ENCODE results near the gene GCNT4.
"Not testable (repeated sequence)": the region's sequence is repeated elsewhere in the genome, so short reads cannot be mapped to it uniquely, and the experiment has no call there.

GCNT4 gene, protein sequence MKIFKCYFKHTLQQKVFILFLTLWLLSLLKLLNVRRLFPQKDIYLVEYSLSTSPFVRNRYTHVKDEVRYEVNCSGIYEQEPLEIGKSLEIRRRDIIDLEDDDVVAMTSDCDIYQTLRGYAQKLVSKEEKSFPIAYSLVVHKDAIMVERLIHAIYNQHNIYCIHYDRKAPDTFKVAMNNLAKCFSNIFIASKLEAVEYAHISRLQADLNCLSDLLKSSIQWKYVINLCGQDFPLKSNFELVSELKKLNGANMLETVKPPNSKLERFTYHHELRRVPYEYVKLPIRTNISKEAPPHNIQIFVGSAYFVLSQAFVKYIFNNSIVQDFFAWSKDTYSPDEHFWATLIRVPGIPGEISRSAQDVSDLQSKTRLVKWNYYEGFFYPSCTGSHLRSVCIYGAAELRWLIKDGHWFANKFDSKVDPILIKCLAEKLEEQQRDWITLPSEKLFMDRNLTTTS

DNA sequence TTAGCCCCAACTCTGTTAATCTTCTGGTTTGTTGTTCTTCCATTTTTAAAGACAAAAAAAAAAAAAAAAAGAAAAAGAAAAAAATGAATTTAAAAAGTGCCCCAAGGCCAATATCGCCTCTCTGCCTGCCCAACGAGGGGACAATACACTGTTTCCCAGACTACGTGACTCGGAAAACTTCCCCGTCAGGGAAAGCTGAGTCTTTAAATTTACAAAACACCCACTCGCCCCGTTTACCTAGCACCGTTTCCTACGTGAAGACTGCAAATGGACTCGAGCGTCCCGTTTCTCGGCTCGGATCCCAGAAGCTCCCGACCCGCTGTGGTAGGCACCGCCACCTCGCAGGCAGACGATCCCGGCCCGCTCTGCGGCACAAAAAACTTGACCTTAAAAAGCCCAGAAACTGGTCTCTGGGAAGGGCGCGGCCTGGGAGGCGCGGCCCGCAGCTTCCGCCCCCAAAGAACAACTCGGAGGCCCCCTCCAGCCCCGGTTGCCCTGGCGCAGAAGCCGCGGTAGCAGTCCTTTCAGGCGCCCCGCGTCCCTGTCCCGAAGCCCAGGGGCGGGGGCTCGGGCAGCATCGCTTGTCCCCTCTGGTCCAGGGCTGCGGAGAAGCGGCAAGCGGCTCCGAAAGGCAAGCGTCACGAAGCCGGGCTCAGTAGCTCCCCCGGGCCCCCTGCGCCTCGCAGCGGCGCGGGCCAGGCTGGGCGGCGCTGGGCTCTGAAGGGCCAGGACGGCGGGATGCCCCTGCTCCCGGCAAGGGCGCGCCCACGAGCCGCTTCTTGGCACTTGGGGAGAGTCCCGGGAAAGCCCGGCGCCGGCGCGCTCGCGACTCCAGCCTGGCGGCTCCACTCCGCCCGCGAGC lies at the start of gene GCNT4:
GCNT4 (minus strand) TSS at position 367 of the 862 bp plus-strand sequence. CDS start 22,521 bp downstream, outside the sequence.
- DNase-seq: peak; percentile 33

DNA sequence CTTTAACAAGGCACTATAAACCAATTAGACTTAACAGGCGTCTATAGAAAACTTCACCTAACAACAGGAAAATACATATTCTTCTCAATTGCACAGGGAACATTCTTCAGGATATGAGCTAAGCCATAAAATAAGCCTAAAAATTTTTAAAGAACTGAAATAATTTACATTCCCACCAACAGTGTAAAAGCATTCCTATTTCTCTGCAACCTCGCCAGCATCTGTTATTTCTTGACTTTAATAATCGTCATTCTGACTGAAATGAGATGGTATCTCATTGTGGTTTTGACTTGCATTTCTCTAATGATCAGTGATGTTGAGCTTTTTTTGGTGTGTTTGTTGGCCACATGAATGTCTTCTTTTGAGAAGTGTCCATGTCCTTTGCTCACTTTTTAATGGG lies 43.6 kb upstream of the GCNT4 start:
- DNase-seq: not testable (repeated sequence)

DNA sequence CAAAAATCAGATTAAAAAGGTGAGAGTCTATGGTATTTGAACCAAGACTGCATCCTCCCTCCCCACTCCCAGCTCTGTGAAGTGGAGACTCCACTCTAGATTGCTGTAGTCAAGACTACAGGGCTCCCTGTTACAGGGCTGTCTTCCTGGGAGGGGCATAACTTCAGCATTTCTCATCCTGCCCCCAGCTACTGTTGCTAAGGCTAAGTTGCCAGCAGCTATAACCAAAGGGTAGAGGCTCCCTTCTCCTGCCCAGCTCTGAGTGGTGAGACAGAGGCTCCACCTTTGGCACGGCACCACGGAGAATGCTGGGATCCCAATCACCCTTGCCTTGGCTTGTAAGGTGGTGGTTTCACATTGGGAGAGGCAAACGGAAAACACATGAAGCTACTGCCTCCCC lies 39.2 kb upstream of the GCNT4 start:
- DNase-seq: no peak

DNA sequence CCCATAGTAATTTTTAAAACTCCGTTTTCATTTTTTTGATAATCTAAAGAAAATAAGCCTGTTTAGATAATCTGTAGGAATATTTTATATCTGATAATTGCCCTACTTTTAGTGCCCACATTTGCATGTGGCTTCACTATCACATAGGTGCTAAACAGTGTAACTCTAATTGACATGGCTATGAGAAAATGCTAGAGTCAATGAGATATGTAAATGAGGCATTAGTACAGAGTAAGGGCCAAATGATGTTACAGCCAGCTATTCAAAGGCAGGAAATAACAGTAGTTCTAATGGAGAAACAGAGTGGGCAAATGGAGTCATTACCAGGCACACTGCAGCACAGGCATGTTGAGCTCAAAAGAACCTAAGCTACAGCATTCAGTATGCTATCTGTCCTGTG lies 37.3 kb upstream of the GCNT4 start:
- no peak for DNase-seq

DNA sequence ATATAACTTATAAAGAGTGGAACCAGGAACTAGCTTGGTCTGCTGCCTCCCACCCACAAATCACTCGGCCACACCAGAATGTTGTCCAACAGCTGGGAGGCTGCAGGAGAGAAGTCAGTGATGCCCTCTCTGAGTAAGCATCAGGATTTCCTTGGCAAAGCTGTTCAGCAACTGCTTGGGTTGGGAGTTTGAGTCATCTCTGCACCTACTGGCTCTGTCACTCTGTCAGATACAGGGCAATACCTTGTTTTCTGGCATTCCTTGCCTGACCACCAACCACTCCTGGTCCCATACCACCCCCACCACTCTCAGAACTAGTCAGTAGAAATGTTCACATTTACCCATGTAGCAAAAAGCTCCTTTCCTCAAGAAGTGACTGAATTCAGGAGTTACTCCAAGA lies 36.8 kb upstream of the GCNT4 start:
- no peak for DNase-seq

DNA sequence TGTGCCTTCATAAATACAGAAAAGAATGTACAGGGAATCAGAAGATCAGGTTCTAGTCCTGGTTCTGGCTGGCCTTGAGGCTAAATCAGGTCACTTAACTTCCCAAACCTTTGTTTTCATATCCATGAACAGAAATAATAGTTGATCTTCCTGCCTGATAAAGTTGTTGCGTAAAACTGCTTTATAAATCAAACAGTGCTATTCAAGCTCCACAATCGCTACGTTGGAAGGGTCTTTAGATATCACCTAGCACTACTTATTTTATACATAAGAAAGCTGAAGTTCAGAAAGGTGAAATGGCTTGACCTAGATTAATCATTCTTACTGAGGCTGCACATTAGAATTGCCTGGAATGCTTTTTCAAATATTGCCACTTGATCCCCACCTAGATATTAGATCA lies 36.3 kb upstream of the GCNT4 start:
- DNase-seq: no peak

DNA sequence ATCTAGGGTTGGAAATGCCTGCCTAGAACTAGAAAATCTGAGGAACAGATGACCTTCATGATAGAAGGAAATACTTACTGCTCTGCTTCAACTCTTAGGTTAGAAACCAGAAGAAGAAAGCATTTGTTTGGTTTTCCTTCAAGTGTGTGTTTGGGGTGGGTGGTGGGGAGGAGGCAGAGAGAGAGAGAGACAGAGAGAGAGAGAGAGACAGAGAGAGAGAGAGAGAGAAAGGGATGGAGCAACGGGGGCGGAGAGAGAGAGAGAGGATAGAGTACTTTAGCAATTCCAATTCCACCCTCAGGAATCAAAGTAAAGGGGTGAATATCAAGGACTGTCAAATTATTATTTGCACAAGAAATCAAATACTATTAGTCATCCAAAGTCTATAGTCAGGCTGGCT lies 29.2 kb upstream of the GCNT4 start:
- DNase-seq: no peak

DNA sequence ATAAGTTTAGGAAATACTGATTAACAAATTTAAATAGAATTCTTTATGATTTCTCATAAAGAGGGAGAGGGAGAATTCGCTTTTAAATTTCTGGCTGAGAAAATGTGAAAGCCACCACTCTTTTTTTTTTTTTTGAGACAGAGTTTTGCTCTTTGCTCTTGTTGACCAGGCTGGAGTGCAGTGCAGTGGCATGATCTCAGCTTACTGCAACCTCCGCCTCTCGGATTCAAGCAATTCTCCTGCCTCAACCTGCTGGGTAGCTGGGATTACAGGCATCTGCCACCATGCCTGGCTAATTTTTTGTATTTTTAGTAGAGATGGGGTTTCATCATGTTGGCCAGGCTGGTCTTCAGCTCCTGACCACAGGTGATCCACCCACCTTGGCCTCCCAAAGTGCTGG lies 27.0 kb upstream of the GCNT4 start:
- DNase-seq: not testable (repeated sequence)

DNA sequence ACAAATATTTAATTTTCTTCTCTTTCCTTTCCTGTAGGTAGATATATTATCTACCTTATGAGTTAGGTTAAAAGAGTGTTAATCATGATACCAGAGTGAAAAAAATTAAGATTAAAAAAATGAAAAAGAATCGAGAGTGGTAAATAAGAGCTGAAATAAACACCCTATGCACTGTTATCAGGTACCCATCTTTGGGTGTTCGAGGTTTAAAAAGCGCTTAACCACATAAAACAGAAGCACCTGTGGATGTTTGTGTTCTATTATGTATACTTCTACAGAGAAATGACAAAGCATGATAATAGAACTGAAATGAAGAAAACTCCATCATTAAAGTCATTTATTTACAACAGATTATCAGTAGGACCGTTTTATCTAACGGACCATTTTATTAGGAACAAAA lies 25.7 kb upstream of the GCNT4 start:
- DNase-seq: no peak

DNA sequence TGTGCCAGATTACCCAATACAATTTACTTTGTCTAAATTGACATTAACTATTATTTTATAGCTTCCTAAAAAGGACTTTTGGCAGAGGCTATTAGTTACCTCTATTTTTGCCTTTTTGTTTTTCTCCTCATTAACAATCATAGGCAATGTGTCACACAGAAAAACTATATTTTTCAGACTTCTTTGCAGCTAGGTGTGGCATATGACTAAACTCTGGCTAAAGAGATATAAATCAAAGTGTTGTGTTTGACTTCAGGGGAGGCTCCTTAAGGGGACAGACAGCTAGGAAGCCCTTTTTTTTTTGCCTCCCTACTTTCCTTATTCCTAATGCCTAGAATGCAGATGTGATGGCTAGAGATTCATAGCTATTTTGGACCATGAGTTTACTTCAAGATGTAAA lies 19.7 kb upstream of the GCNT4 start:
- DNase-seq: no peak

DNA sequence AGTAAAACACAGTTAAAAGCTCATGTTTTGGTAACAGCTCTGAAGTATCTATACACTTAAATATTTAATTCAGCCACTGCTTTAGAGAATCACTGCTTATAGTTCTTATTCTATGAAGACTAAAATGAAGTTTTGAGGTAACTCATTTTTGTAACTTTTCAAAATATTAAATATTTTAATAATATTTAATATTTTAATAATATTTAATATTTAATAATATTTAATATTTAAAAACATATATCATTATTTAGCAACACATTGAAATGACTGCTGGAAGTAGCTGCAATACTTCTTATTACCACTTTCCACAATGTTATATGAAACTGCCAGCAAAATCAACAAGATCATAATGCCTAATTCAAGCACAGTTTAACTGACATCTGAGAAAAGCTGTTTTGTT lies 18.7 kb upstream of the GCNT4 start:
- DNase-seq: no peak

DNA sequence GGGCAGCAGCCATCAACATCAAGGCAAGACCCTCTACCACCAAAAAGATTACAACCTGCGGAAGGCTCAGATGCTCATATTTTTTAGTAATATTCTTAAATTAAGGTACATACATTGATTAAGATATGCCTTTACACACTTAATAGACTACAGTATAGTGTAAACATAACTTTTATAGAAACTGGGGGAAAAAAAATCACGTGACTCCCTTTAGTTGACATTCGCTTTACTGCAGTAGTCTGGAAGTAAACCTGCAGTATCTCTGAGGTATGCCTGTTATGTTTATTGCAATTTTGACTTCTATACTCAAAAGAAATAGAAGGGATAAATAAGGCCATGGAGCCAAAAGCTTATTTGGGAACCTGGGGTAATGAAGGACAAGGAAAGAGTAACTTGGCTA lies 15.1 kb upstream of the GCNT4 start:
- DNase-seq: no peak

DNA sequence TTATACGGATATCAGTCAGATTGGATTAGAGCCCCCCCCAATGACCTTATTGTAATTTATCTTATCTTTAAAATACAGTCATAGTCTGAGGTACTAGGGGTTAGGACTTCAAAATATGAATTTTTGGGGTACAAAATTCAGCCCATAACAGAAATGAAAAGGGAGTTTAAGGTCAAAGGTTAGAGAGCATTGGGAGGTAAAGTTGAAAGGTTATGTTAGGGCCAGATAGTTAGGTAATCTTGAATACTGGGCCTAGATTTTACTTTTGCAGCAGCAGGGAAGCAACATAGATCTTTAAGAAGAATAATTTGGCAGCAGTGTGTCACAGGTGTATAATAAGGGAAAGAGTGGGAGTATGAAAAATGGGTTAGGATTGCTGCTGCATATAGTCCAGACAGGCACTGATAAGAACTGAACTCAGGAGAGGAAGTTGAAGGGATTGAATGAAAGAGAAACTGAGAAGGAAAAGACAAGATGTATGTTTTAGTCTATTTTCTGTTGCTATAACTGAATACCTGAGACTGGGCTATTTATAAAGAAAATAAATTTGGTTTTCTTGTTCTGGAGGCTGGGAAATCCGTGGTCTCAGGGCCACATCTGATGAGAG lies 10.7 kb upstream of the GCNT4 start:
- DNase-seq: no peak

DNA sequence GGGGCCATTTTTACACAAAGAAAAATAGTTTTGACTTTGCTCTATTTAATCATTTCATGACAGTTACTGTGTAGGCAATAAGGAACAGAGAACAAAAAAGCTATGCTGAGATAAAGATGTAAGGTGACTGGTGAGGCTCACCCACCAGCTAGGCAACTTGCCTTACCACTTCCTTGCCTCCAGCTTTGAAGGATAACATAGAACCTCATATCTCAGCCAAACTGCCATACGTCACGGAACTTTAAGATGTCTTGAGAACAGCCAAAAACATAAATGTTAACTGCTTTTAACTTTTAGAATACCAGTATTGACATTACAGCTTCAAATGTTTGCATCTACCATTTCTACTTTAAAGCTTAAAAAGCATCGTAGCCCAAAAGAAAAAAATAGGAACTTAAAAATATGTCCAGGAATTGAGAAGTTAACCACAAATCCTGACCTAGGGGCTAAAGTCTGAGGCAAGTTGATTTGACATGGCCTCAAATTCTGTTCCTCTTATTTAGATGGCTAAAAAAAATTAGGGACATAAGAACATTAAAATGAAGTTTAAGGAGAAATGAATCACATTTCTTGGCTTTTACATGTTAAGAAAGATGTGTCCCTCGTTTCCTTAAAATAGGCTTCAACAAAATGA lies 7.7 kb upstream of the GCNT4 start:
- DNase-seq: no peak

DNA sequence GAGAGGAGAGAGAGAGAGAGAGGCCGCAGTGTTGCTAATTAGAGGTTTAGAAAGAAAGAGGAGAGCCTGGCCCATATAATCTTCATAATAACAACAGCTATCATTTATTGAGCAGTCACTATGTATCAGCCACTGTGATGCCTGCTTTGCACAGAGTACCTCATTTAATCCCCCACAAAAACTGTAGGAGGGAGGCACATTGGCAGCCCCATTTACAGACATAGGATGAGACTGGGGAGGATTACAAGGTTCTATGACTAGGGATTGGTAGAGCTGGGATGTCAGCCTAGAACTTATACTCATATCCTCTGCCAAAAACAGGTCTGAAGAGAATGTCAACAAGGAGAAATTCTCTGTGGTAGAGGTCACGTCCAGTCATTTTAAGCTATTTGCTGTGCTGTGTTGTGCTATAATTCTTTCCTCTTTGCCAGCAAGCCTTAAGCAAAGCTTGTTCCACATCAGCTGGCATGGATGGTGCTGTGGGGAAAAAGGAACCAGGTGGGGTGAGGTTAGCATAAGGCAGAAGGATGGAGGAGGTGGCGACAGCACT lies 6.7 kb upstream of the GCNT4 start:
- no peak for DNase-seq

DNA sequence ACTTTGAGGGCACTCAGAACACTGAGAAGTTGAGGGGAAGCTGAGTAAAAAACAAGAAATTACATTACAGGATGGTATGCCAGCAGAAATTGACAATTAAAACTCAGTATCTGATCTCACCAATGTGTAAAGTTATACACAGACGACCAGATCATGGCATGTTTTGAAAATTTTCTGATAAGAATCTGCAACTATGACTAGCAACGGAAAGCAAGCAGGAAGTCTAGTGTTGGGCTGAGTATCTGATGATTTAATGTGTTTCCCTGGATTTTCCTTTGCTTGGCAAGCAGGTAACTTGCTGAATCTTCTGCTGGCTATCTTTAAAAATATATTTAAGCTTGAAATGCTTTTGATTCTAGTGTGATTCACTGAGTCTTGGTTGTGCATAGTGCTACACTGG lies 5.2 kb upstream of the GCNT4 start:
- no peak for DNase-seq

DNA sequence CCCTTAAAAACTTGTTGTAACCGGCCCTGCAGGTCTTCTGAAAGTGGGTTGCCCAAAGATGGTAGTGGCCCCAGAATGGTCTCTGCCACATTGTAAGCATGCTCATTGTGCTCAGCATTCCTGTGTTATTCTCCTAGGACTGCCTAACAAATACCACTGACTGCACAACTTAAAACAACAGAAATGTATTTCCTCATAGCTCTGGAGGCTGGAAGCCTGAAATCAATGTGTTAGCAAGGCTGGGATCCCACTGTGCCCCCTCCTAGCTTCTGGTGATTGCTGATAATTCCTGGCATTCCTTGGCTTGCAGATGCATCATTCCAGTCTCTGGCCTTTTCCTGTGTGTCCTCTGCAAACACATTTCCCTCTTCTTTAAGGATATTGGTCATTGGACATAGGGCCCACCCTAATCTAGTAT lies 3.4 kb upstream of the GCNT4 start:
- no peak for DNase-seq

DNA sequence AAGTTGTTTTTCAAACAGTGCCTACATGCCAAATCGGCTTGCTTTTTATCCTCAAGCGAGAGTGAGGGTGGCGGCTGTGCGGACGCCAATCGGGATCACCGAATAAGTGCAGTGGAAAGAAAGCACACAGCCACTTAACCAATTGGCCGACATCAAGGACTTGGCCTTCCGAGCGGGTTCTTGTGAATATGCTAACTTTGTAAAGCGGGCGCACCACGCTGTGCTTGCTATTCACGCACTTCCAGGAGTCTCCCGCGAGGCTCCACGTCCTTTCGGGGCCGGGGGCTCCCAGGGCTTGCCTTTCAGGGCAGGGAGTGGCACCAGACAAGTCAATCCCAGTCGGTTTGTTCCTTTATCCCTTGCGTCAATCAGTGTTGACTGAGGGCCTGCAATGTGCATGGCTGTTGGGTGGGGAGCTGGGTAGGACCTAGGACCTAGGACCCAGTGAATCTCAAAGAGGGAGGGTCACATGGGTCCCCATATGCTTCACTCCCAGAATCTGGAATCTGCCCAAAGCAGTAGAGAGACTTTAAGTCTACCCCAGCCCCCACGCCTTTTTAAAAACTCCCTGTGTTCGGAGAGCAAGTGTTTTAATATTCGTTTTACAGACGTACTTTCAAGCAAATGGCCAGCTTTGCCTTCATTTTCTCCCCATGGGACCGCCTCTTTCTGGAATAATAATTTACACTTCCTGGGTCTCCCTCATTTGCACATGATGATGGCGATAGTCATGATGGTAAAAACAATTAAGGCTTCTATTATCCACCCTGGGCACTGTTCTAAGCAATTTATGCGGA lies 2.0 kb upstream of the GCNT4 start:
- no peak for DNase-seq

DNA sequence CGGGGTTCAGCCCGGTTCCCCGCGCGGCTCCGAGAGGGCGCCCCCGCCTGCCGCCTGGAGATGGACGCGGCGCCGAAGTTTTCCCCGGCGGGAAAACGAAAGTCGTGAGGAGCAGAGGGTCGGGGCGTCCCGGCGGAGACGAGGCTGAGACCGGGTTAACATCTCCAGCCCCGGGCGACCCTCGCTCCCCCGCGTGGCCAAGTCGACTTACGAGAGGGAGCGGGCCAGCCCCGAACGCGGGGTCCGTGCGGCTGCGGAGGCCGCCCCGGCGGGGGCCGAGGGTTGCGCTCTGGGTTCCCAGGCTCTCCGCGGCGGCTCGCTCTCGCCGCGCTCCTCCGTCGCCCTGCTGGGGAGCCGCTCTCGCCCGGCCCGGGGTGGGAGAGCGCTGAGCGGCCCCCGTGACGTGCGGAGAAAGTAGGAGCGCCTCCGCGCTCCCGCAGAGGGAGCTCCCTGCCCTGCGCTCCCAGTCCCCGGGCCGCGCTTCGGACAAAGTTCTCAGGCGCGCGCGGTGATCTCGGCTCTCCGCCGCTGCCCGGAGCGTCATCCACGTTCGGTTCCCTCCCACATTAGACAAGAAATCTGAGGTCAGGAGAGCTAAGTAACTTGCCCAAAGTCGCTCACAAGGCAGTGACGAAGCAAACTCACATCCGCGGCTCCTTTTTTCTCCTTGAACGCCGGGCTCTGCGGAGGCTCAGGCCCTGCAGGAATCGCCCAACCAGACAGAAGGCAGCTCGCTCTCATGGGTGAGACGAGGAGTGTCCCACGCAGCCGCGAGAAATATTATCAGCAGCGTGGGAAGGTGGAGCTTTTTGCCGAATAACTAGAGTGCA lies 1.2 kb upstream of the GCNT4 start:
- peak; percentile 35 for DNase-seq

DNA sequence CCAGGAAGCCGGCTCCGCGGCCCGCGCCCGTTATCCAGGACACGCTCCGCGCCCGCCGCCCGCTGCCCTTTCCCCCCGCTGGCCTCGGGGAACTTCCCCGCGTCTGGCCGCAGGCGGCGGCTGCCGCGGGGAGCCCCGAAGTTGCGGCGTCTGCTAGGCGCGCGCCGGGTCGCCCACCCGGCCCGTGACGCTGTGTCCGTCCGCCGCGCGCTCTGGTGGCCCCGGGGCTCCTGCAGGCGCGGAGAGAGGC lies 621 bp upstream of the GCNT4 start:
- no peak for DNase-seq

DNA sequence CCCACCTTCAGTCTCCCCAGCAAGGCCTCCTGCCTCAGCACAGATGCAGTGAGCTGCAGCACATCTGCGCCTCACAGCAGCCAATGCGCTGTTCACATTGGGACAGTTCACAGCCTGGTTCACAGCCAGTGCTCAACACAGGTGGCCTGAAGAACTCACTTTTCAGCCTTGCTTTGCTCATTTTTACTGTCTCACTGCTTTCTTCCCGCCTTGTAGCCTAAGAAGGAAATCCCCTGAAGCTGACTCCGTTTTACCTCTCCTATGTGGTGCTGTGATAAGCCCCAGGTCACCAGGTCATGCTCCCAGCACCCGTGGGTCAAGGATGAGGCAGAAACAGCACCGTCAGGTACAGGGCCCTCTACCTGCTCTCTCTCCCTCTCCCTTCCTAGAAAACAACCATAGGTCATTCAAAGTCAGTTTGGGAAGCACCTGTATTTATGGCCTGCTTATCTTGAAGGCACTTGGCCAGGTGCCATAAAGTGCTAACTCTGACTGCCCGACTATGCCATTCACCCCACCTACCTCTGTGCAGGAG lies 1.1 kb downstream of the GCNT4 start:
- no peak for DNase-seq

Measured in stimulated activated naive CD4-positive, alpha-beta T cell treated with Interleukin-2 at 50 U/mL for 16 hours (primary cell).